ENCODE data around the gene THSD4. TPM values are rescaled to one million over a fixed set of nuclear protein-coding genes. Genes with fewer than 3 reads are reported as not detected.

THSD4 gene
- total and polyA plus RNA-seq, 2 of the 8 experiments (the other 6 are each of a cell fraction or from before 2014, with no cell fraction given), result 2.5 to 6.2 TPM

- no peak for FAIRE-seq
- no peak overlapping the region for H3K27ac ChIP-seq (ENCODE audit: low read depth, low read length)
- CTCF ChIA-PET (ENCODE audit: partially characterized antibody), result interaction anchor here (1.2 kb wide), 1 partner anchor 11 kb away, joined by 6 read pairs; no protein-coding TSS in a partner anchor
- no peak overlapping the region for H3K4ac ChIP-seq (replicated peaks; ENCODE audit: insufficient read length, low read depth, low read length)
- no peak overlapping the region; the same call in 1 of the 2 replicates for H2BK15ac ChIP-seq (ENCODE audit: low read length)
- H3K18ac ChIP-seq (ENCODE audit: extremely low read depth, low read length), result no peak overlapping the region
- H3K79me1 ChIP-seq (ENCODE audit: low read depth, low read length), result no peaks in the 10 kb centered on the region
- no peak overlapping the region for H2BK20ac ChIP-seq (ENCODE audit: low read length)
- TF ChIP-seq SIN3A (conservative IDR thresholded peaks at IDR 0.05 in 1 of 2, IDR thresholded peaks at IDR 0.05 in 1 of 2; ENCODE audit: low read depth in 1 of 2, low read length in 2 of 2) (no peak), TBP (IDR thresholded peaks at IDR 0.05; ENCODE audit: low read depth, low read length) (no peak), POLR2AphosphoS5 (IDR thresholded peaks at IDR 0.05; ENCODE audit: low read depth, low read length) (no peak), TAF7 (optimal IDR thresholded peaks at IDR 0.05; ENCODE audit: borderline replicate concordance, low read depth, low read length) (no peak), FOSL1 (IDR thresholded peaks at IDR 0.05; ENCODE audit: insufficient read depth, low read depth, low read length) (no peak), CHD1 (IDR thresholded peaks at IDR 0.05; ENCODE audit: low read depth, low read length) (no peak)
- DNase-seq (ENCODE audit: low read depth in 1 of 2, low spot score in 2 of 2), result no peak
- H4K8ac ChIP-seq (ENCODE audit: extremely low read depth, insufficient read depth, low read length), result no peak overlapping the region
- no peak overlapping the region for H3K4me2 ChIP-seq (ENCODE audit: insufficient read depth in 1 of 2, low read depth in 2 of 2, low read length in 2 of 2)
- H4K20me1 ChIP-seq (replicated peaks in 1 of 2; ENCODE audit: control insufficient read depth in 1 of 2, insufficient read depth in 2 of 2, low read length in 2 of 2), result no peaks in the 10 kb centered on the region
- no peak overlapping the region for H4K5ac ChIP-seq (ENCODE audit: insufficient read length, low read depth, low read length)
- H2AK5ac ChIP-seq (ENCODE audit: low read depth, low read length), result peak overlapping the region; percentile 71; the same call in 1 of the 2 replicates
- no peak overlapping the region for H3K9ac ChIP-seq (replicated peaks in 1 of 4; ENCODE audit: extremely low read depth in 1 of 4, low read depth in 3 of 4, low read length in 3 of 4)
- no peak overlapping the region for H3K56ac ChIP-seq (replicated peaks; ENCODE audit: insufficient read length, low read depth, low read length)
- no peaks in the 10 kb centered on the region for H3K36me3 ChIP-seq (ENCODE audit: control insufficient read depth in 2 of 4, insufficient read depth in 4 of 4, low read length in 3 of 4)
- no peaks in the 10 kb centered on the region for H3K79me2 ChIP-seq (ENCODE audit: control insufficient read depth in 1 of 2, insufficient read depth in 2 of 2, low read length in 2 of 2)
- peaks cover 0 to 5% of the 10 kb centered on the region in 2 experiments; a peak in 2 of 4 replicates for H3K9me3 ChIP-seq (ENCODE audit: insufficient read depth in 2 of 2, low read depth in 1 of 2, low read length in 1 of 2)
- H3K14ac ChIP-seq (ENCODE audit: insufficient read length), result no peak overlapping the region
- H3K27me3 ChIP-seq (replicated peaks in 1 of 4; ENCODE audit: control insufficient read depth in 3 of 4, extremely low read depth in 1 of 4, insufficient read depth in 3 of 4, low read length in 3 of 4), result no peaks in the 10 kb centered on the region
- H3K23me2 ChIP-seq (ENCODE audit: low read depth, low read length), result no peaks in the 10 kb centered on the region; the same call in 1 of the 2 replicates
- H2BK120ac ChIP-seq (replicated peaks; ENCODE audit: low read depth, low read length), result no peak overlapping the region
- H2BK12ac ChIP-seq (ENCODE audit: low read depth, low read length), result peak overlapping the region; percentile 11; the same call in 1 of the 2 replicates
- H2BK5ac ChIP-seq (ENCODE audit: low read depth, low read length), result no peak overlapping the region
- POLR2A ChIA-PET (ENCODE audit: partially characterized antibody), result no interaction called here
- H3K23ac ChIP-seq (ENCODE audit: insufficient read length), result no peak overlapping the region
- no peak overlapping the region for H4K91ac ChIP-seq (replicated peaks; ENCODE audit: insufficient read length, low read length)
- no peak overlapping the region for H2AFZ ChIP-seq (ENCODE audit: low read length)
- whole genome bisulfite sequencing, 2 experiments (ENCODE audit: extremely low coverage in 1 of 2, insufficient coverage in 1 of 2, insufficient read length in 1 of 2, insufficient replicate concordance in 2 of 2, low coverage in 1 of 2, low lambda C conversion rate in 2 of 2, missing lambda C conversion rate in 1 of 2), result 87% methylated on average over 6 of the region's 6 CpGs; no CpG with 5 or more reads in 1 of the 2 experiments
- H3K4me1 ChIP-seq (replicated peaks in 1 of 4; ENCODE audit: control insufficient read depth in 3 of 4, insufficient read depth in 4 of 4, low read length in 3 of 4), result peaks cover 0 to 3% (median 0%) of the 10 kb centered on the region in 4 experiments; a peak in 1 of 7 replicates
- no peak overlapping the region for H3K4me3 ChIP-seq (ENCODE audit: extremely low read depth in 1 of 4, insufficient read depth in 2 of 4, low read depth in 3 of 4, low read length in 4 of 4)
Observed at GRCh38 chr15:71374607-71375352, 259.5 kb downstream of the THSD4 start.

All from H1 (cell line).